Kidney (tissue), 14 donors: ENCODE results near the gene CALHM1. TPM values are rescaled to one million over a fixed set of nuclear protein-coding genes. Genes with fewer than 3 reads are reported as not detected.

Experiments
- DNase-seq, 5 donors: peaks; one replicate each; pipeline ENCODE4 v3.0.0-alpha.2; 2013 to 2020
- FAIRE-seq: peaks from 2 replicates; lab custom pipeline; 2012; peaks lifted over from hg19 to GRCh38; lab: Jason Lieb, UNC
- H3K27ac ChIP-seq, 2 donors: one replicate each; pipeline ENCODE4 v1.7.0; 2013; ENCODE audit warnings: low read depth in 2 of 2, low read length in 2 of 2, inconsistent platforms in 1 of 2
- H3K27me3 ChIP-seq: one replicate; pipeline ENCODE4 v1.7.1; 2013; ENCODE audit warnings: low read length, inconsistent platforms; ENCODE audit not compliant: control insufficient read depth, insufficient read depth
- H3K36me3 ChIP-seq, 3 donors: one replicate each; pipeline versions ENCODE4 v1.7.0 to v1.7.1; 2013; ENCODE audit warnings: low read length in 3 of 3, control low read depth in 1 of 3, inconsistent platforms in 1 of 3; ENCODE audit not compliant: insufficient read depth in 3 of 3, control insufficient read depth in 2 of 3
- H3K4me1 ChIP-seq, 3 donors: one replicate each; pipeline versions ENCODE4 v1.7.0 to v1.7.1; 2013; ENCODE audit warnings: low read length in 3 of 3, inconsistent platforms in 1 of 3, low read depth in 1 of 3; ENCODE audit not compliant: control insufficient read depth in 2 of 3, insufficient read depth in 2 of 3
- H3K4me3 ChIP-seq, 3 donors: one replicate each; pipeline versions ENCODE4 v1.7.0 to v1.8.1; 2013; ENCODE audit warnings: low read length in 3 of 3, control low read depth in 1 of 3, inconsistent platforms in 1 of 3
- H3K9ac ChIP-seq, 3 donors: one replicate each; pipeline versions ENCODE4 v1.7.0 to v1.7.1; 2013; ENCODE audit warnings: low read length in 3 of 3, control low read depth in 1 of 3, inconsistent platforms in 1 of 3
- H3K9me3 ChIP-seq, 3 donors: one replicate each; pipeline versions ENCODE4 v1.7.0 to v1.7.1; 2013; ENCODE audit warnings: low read length in 3 of 3, control low read depth in 1 of 3, inconsistent platforms in 1 of 3; ENCODE audit not compliant: control insufficient read depth in 2 of 3, insufficient read depth in 1 of 3
- intact Hi-C: fragments of 100-400 bp; cut with DNase I; formaldehyde crosslinking; loops from one replicate; pipeline ENCODE4 v1.11.1; 2022
- polyA plus RNA-seq: library from polyadenylated mRNA; stranded (reverse); fragments of 350-450 nt; fragmentation: Illumina TruSeq; extraction: RNeasy Lipid Tissue Mini Kit (QIAGEN cat#74804); gene quantifications from one replicate; pipeline ENCODE4 v1.2.3, GENCODE V29; 2014; ENCODE audit warnings: low read depth, low replicate concordance; ENCODE audit not compliant: insufficient read depth
- total RNA-seq: library from RNA; stranded (reverse); fragmentation: NEBNext Ultra II Directional; extraction: Animal tissue kit (Norgen Biotek cat#: 25700); gene quantifications from one replicate; pipeline ENCODE4 v1.2.1, GENCODE V29; 2021
- TF ChIP-seq, protein P1 (sequence below): IDR thresholded peaks from 3 replicates; pipeline ENCODE4 v1.5.1; 2012; ENCODE audit warnings: mild to moderate bottlenecking, moderate library complexity, borderline replicate concordance; ENCODE audit not compliant: insufficient read depth; ENCODE audit errors: extremely low read depth
- donor health status: control.
- donor health status: control.
- donor health status: control.
- donor health status: control.
- donor health status: control.
- donor health status: DM: yes; HTN: yes; CAD: no.
- donor health status: Normal renal cell carcinoma (clear cell type).

The CALHM1 gene
- total and polyA plus RNA-seq, 2 donors from 2014 or later, result not detected

DNA sequence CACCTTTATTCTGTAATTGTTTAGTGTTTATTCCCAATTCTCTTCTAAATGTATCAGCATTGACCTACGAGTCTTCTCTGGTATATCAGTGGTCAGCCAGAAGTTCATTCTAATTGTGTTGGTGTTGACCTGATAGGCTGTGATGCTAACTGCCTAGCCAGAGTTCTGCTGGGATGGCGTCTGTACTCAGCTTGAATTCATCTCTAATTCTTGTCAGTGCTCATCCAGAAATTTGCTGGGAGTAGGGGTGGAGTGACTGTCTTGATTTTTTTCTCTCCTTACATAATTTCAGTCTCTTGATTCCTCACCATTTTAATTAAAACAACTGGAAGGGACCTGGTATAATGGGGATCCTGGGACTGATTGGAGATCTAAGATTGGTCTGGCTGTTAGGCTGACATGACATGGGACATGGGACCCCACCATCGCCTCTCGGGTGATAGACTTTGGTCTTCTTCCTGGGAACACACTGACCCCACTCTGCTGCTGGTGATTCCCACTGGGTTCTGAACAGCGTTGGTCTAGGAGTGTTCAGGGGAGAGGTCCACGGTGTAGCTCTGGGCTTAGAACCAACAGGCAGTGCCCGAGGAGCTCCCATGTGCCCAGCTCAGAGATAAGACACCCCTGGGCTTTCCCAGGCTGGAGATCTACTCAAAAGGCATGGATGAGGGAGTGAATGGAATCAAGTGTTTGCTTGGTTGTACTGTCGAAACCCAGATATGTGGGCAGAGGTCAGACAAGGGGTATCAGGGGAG is 38.6 kb upstream of the CALHM1 start:
- Histone ChIP-seq H3K36me3 (no peaks in the 10 kb centered on the region), H3K9me3 (no peaks in the 10 kb centered on the region), H3K4me3 (no peak overlapping the region), H3K9ac (no peak overlapping the region), H3K4me1 (peaks cover 0 to 4% (median 0%) of the 10 kb centered on the region in 3 donors), H3K27ac (no peak overlapping the region), H3K27me3 (peaks cover 5% of the 10 kb centered on the region)
- FAIRE-seq (no peak), DNase-seq (peak in 1 of 5 donors; percentile 18)
- TF ChIP-seq, protein P1, sequence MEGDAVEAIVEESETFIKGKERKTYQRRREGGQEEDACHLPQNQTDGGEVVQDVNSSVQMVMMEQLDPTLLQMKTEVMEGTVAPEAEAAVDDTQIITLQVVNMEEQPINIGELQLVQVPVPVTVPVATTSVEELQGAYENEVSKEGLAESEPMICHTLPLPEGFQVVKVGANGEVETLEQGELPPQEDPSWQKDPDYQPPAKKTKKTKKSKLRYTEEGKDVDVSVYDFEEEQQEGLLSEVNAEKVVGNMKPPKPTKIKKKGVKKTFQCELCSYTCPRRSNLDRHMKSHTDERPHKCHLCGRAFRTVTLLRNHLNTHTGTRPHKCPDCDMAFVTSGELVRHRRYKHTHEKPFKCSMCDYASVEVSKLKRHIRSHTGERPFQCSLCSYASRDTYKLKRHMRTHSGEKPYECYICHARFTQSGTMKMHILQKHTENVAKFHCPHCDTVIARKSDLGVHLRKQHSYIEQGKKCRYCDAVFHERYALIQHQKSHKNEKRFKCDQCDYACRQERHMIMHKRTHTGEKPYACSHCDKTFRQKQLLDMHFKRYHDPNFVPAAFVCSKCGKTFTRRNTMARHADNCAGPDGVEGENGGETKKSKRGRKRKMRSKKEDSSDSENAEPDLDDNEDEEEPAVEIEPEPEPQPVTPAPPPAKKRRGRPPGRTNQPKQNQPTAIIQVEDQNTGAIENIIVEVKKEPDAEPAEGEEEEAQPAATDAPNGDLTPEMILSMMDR, result no peak
- intact Hi-C loops, result no loop called here

DNA sequence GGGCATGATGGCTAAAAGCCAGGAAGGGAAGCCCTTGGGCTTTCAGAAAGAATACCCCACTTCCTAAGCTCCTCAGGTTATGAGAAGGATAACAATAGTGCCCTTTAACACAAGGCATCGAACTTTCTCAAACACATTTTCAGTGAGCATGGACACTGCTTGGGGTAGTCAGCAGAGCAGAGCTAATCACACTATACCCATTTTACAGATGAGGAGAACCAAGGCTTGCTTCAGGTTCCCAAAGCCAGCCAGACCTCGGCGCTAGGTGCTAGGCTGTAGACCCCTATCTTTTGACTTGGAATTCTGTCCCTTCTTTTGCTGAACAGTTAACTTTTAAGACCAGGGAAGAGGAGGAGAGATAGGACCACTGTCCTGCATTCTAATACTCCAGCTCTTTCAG is 36.6 kb upstream of the CALHM1 start:
- Histone ChIP-seq H3K4me1 (peaks cover 0 to 4% (median 2%) of the 10 kb centered on the region in 3 donors), H3K4me3 (no peak overlapping the region), H3K9me3 (no peaks in the 10 kb centered on the region), H3K9ac (no peak overlapping the region), H3K27ac (no peak overlapping the region), H3K36me3 (no peaks in the 10 kb centered on the region), H3K27me3 (peaks cover 2% of the 10 kb centered on the region)
- peak in 1 of 5 donors; percentile 6 for DNase-seq
- TF ChIP-seq, protein P1, result no peak
- FAIRE-seq, result no peak
- intact Hi-C loops, result no loop called here

DNA sequence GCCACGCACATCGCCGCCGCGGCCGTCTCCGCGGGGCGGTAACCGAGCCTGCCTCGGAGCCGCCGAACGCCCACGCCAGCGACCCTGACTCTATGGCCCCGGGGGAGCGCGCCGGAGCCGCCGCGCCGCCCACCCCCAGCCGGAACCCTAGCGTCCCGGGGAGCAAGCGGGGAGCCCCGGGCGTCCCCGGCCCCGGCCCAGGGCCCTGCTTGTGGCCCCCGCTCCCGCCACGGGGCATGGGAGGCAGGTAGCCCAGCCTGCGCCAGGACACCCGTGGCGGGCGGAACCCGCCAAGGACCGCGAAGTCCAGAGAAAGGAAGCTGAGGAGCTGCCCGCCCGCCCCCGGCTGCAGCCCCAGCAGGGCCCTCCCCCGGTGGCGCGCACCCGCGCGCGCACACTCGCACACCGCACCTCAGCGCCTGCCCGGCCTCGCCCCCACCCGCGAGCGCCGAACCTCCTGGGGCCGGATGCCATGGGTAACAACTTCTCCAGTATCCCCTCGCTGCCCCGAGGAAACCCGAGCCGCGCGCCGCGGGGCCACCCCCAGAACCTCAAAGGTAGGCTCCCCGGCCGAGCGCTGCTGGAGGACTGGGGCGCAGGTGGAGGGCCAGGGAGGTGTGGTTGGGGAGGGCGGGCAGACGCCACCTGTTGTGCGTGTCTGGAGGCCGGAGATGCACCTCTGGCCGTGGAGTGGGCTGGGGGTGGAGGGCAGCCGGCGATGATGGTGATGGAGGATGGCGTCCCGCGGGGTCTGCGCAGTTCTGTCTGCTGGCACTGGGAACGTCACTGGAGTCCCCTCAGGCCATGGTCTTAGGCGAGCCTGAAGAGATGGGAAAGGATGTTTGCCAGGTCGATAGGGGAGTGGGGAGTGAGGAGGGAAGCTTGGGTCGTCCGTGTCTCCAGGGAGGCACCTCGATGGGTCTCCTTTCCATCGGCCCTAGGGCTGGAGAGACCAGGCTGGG is 35.5 kb upstream of the CALHM1 start:
- Histone ChIP-seq H3K9ac (no peak overlapping the region), H3K4me1 (peaks cover 0 to 4% (median 2%) of the 10 kb centered on the region in 3 donors), H3K27me3 (peaks cover 2% of the 10 kb centered on the region), H3K27ac (no peak overlapping the region), H3K4me3 (peak overlapping the region in 1 of 3 donors; percentile 17), H3K9me3 (no peaks in the 10 kb centered on the region), H3K36me3 (no peaks in the 10 kb centered on the region)
- DNase-seq (peak in 4 of 5 donors; percentile 54 to 78 (median 70)), FAIRE-seq (no peak)
- intact Hi-C loops, result no loop called here
- TF ChIP-seq, protein P1, result no peak
